PC-3 (cell line): ENCODE results near the gene ABAT.

Experiments used
- EZH2phosphoT487 ChIP-seq: fragments of 300-600 bp; sonication (generic); IDR thresholded peaks from 2 replicates; pipeline ENCODE4 v1.6.1; 2018; ENCODE audit warnings: mild to moderate bottlenecking, antibody characterized with exemption, low read length, borderline replicate concordance
- TF ChIP-seq, protein P1 (sequence below): fragments of 300-600 bp; sonication (generic); conservative IDR thresholded peaks from 2 replicates; pipeline ENCODE4 v1.5.1; 2017; ENCODE audit warnings: antibody characterized with exemption, low read depth, mild to moderate bottlenecking, low read length

DNA sequence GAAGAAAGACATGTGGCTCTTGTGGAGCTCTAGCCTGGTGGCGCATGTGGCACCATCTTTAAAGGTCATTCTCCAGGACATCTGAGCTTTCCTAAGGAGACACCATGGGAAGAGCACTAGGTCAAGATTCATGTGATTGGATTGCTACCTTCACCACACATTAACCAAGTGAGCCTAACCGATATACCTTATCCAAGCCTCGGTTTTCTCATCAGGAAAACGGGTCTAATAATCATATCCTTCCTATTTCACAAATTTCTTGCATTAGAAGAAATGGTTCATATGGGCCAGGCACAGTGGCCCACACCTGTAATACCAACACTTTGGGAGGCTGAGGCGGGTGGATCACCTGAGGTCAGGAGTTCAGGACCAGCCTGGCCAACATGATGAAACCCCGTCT is 64.7 kb downstream of the ABAT start:
- TF ChIP-seq, protein P1, sequence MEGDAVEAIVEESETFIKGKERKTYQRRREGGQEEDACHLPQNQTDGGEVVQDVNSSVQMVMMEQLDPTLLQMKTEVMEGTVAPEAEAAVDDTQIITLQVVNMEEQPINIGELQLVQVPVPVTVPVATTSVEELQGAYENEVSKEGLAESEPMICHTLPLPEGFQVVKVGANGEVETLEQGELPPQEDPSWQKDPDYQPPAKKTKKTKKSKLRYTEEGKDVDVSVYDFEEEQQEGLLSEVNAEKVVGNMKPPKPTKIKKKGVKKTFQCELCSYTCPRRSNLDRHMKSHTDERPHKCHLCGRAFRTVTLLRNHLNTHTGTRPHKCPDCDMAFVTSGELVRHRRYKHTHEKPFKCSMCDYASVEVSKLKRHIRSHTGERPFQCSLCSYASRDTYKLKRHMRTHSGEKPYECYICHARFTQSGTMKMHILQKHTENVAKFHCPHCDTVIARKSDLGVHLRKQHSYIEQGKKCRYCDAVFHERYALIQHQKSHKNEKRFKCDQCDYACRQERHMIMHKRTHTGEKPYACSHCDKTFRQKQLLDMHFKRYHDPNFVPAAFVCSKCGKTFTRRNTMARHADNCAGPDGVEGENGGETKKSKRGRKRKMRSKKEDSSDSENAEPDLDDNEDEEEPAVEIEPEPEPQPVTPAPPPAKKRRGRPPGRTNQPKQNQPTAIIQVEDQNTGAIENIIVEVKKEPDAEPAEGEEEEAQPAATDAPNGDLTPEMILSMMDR: no peak
- no peak for TF ChIP-seq EZH2phosphoT487
